HG03139 (cell line): Measurements from ENCODE around the gene GALNT6.
"Not testable (repeated sequence)": the region's sequence is repeated elsewhere in the genome, so short reads cannot be mapped to it uniquely, and the experiment has no call there.

Source experiments
- ATAC-seq: cut with Tn5 transposase; IDR thresholded peaks from one replicate; pipeline ENCODE4 v1.9.1; 2021; ENCODE audit not compliant: unreplicated experiment

The GALNT6 gene

DNA sequence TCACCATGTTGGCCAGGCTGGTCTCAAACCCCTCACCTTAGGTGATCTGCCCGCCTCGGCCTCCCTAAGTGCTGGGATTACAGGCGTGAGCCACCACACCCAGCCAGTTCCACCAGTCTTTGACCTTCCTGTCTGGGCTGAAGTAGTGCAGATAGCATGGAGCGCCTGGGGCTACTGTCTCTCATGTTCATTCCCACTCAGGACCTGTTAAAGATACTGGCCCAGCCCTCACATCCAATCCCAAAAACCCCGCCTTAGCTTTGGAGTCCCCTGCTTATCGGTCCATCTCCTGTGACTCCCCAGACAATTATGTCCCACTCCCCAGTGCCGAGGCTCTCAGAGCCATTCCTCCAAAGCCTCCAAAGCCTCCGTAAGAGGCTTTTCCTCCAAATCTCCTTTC, 32.7 kb downstream of the GALNT6 start:
- no peak for ATAC-seq

DNA sequence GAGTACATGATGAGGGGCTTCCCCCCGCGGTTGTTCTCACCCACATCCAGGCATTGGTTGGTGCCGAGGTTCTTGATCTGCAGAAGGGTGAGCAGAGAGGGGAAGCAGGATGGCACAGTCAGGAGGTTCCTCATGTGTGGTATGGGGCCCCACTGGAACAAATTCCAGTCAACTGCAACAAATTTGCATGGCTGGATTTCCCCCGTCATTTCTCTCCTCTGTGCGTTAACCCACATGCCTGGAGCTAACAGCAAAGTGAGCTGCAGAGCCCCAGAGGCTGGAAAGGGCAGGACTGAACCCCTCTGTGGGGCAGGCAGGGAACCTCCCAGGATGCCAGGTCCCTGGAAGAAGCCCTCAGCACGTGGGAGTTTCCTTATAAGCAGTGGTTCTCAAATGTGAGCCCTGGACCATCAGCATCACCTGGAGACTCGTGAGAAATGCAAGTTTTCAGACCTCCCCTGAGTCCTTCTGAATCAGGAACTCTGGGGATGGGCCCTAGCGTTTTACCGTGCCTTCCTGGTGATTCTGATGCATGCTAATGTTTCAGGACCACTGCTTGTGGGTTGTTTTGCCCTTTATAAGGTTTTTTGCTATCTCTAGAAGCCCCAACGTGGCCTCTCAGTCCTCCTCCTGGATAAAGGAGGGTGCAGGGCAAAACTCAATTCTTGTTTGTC, 33.7 kb downstream of the GALNT6 start:
- no peak for ATAC-seq

DNA sequence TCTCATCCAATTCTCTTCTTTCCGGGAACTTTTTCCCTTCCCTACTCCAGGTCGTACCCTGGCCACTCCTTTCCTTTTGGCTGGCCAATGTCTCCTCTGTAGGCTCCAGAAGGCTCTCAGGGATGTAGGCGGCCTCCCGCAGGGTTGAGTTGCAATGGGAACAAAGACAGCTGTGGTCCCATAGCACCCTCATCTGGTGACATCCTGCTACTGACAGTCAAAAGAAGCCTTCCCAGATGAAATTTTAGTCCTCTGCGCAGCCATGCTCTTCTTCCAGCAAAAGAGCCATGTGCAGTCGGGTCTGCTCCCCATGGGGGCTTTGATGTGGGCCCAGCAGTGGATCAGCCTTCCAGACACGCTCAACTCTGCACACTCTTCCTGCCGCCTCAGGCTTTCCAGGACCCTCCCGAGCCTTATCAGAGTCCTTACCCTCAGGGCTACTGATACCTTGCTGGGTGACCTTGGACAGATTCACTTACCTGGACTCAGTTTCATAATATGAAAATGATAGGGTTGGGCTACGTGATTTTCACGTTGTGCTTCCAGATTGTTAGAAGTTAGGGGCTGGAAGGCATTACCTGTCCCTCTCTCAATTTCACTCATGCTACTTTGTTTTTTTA, 39.2 kb downstream of the GALNT6 start:
- ATAC-seq, result no peak

DNA sequence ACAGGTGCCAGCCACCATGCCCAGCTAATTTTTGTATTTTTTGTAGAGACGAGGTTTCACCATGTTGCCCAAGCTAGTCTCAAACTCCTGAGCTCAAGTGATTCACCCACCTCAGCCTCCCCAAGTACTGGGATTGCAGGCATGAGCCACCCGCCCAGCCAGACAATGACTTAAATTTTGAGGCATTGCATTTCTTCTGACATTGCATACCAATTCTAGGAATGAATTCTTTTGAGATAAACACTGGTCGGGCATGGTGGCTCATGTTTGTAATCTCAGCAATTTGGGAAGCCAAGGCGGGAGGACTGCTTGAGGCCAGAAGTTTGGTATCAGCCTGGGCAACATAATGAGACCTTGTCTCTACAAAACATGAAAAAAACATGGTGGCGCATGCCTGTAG, 42.2 kb downstream of the GALNT6 start:
- ATAC-seq, result no peak

DNA sequence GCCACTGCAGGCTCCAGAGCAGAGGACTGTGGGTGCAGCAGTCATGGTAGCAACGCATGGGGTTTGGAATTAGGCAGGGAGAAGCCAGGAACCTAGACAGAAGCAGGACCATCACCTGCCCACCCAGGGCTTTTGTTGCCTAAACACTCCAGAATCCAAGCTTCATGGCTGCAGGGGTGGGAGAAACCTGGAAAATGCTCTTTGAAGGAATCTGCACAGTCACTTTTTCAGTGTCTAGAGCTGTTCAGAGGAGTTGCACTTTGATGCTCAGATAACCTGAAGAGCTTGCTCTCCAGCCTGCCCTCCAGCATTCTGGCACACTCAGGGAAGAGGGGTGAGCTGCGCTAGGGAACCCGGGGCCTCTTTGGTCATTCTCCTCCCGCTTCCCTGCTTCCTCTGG, 43.1 kb downstream of the GALNT6 start:
- ATAC-seq, result no peak

DNA sequence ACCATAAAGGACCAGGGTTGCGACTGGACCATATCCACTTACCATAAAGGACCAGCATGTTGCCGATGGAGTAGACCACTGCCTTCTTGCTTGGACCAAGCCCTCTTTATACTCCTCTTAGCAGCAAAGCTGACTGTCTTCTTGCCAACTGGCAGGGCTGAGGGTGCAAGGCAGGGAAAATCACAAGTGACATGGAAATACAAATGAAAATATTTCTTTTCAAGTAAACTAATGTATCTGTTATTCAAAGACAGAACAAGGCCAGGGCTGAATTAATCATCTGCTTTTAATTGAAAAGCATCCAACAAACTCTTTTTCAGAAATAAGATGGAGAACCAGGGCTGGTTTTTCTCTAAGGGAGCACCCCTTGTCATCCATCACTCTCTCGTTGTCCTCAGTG, 44.6 kb downstream of the GALNT6 start, which contains the start of gene CELA1:
CELA1 (minus strand) TSS at position 99 of the 400 bp plus-strand sequence; CDS start at position 58, 41 bp downstream.
- no peak for ATAC-seq

DNA sequence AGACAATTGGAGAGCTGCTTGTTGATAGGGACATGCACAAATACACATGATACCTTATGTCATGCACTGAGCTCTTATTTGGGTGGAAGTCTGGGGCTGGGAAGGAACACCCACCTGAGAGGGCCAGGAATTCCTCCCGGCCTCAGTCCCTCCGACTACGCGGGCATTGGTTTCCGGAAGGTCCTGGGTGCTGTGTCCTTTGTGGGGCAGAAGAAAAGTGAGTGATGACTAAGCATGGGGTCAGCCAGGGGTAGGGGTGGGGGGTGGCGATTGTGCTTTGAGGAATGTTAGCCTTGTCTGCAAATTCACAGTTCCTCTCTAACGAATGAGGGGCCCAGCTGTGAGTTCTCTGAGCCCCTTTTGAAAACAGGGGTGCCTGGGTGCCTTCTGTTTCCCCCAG, 45.5 kb downstream of the GALNT6 start:
- no peak for ATAC-seq

DNA sequence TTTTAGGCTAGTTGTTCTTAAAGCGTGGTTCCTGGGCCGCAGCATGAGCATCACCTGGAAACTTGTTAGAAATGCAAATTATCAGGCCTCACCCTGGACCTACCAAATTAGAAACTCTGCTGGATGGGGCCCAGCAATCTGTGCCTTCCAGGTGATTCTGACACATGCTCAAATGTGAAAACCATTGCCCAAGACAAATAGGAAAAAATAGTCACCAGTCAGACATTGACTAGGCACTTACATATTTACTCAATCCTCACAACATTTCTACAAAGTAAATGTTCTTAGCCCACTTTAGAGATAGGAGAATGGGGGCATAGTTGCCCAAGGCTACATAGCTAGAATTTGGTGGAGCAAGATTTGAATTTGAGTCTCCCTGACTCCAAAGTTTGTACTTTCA, 48.0 kb downstream of the GALNT6 start:
- ATAC-seq, result no peak

DNA sequence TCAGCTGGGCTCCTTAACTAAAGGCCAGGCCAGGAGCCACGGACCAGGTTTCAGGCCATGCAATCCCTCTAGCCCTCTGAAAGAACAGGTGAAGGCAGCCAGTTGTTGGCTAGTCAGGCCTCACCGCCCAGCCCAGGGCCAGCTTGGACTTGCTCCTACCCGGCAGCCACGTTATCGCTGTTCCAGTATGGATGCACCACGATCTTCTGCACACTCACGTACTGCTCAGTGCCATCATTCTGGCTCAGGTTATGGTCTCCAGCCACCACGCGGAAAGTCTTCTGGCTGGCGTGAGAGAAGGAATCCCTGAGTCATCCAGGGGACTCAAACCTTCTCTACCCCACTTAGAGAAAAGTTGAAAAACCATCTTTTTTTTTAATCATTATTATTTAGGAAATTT, 48.8 kb downstream of the GALNT6 start:
- ATAC-seq, result no peak

DNA sequence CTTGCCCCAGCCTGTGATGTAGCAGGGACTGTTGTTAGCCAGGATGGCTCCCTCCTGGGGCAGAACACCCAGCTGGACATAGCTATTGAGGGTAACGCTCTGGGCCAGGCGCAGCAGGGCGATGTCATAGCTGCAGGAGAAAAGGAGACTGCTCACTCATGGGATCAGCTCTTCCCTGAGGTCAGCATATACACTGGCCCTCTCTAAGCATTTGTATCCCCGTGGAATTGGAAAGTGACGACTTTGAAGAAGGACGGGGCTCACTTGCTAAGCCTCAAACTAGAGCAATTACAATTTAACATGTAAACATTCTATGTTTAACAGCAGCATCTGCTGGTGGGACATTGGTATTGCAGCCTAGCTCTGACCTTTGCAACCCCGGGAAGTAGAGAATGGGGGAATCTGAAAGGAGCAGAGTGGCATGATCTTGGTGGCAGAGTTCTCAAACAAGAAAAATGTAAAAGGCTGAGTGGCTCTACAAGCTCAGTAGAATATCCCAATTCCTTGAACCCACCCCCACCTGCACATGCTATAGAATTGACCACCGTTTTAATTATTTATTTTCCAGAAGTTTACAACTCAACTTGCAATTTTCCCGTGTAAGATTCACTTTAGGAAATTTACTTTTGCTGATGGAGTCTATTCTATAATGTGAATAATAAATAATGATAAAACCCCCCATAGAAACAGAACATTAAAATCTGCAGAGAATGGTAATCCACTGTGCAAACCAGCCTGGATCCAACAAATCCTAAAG, 49.8 kb downstream of the GALNT6 start:
- no peak for ATAC-seq

DNA sequence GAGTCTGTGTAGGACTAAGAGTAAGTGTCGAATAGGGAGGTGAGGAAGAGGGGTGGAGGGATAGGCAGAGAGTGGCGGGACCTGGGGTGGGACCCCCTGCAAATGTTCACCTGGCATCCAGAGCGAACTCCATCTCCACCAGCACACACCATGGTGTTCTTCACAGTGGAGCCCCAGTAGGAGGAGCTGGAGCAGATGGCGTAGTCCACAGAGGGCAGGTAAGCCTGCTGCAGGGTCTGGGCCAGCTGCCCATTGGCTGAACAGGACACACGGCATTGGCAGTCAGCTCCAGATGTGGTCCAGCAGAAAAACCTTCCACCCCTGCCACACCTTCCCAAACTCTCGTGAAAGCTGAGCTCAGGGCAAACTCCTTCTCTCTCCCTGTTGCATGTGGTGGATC, 51.5 kb downstream of the GALNT6 start:
- no peak for ATAC-seq

DNA sequence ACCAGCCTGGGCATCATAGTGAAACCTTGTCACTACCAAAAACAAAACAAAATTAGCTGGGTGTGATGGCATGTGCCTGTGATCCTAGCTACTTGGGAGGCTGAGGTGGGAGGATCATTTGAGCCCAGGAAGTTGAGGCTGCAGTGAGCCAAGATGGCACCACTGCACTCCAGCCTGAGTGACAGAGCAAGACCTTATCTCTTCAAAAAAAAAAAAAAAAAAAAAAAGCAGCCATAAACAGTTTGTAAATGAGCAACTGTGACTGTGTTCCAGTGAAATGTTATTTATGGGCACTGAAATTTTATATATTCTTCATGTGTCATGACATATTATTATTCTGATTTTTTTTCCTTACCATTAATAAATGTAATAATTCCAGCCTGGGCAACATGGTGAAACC, 53.9 kb downstream of the GALNT6 start:
- ATAC-seq, result not testable (repeated sequence)

DNA sequence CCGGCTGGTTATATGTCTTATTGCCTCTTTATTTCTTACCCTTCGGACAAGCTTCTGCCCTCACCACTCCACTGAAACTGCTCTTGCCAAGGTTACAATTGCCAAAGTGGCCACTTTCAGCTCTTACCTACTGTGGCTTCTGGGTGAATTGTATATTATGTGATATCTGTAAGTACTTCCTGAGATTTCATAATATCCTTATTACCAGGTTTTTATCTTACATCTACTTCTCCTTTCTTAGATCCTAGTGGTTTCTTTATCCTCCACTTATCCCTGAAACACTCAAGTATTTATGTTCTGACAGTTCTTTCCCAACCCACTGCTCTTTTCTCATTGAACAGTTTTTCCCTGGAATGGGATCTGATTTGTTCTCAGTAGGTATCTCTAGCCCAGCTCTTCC, 55.3 kb downstream of the GALNT6 start:
- ATAC-seq, result no peak

DNA sequence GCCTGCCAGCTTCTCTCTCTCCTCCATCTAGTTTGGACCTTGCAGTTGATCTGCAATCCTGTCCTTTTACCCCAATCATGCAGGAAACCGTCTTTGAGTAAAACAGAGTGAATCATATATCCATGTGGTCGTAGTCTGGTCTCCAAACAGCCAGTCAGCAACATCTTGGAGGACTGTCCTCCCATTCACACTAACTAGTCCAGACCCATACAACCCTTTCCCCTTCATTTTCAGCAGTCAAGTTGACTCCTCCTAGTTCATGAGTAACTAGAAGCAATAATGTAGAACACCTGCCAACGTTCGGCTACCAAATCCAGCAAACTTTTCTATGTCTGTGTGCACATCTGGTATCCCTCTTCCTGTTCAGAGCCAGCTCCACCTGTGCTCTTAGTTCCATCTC, 56.4 kb downstream of the GALNT6 start:
- ATAC-seq, result no peak

DNA sequence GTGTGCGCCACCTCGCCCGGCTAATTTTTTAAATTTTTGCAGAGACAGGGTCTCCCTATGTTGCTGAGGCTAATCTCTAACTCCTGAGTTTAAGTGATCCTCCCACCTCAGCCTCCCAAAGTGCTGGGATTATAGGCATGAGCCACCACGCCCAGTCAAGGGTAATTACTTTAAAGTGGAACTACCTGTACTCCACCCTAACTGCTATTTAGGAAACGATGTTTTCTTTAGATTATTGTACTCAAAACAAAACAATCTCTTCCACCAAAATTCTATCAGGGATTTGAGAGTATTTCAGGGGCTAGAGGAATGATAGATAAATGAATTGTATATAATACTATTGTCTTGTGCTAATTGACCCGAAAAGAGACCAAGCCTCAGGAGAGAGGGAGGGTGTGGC, 57.7 kb downstream of the GALNT6 start:
- no peak for ATAC-seq

DNA sequence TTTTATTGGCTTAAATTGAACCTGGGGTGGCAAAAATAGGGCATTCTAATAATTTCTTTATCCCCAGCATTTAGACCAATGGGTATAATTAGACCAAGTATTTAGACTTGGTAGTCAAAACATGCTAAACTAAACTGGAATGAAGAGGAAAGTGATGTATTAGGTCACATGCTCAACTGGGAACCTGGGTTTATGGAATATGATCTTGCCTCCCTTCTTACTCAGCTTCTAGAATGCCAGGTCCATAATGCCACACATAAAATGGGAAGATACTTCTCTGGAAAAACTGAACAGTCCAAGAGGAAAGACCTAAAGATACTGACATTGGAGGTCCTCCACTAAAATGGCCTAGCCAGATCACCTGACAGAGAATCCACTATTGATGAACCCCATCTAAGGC, 61.0 kb downstream of the GALNT6 start:
- no peak for ATAC-seq

DNA sequence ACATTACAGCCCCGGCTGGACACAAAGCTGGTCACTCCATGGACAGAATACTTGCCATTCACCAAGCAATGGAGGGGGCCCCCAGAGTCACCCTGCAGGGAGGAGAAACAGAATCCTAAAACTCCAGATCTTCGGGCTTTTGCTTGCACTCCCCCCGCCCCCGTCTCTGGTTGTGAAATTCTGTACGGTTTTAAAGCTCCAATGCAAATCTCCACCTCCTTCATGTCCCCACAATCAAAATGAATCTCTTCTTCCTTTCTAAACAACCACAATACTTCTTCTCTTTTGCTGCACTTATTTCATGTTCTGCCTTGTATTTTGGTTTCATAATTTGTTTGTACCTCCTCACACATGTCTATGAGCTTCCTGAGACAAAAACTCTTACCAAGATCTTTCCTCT, 61.5 kb downstream of the GALNT6 start:
- ATAC-seq, result no peak

DNA sequence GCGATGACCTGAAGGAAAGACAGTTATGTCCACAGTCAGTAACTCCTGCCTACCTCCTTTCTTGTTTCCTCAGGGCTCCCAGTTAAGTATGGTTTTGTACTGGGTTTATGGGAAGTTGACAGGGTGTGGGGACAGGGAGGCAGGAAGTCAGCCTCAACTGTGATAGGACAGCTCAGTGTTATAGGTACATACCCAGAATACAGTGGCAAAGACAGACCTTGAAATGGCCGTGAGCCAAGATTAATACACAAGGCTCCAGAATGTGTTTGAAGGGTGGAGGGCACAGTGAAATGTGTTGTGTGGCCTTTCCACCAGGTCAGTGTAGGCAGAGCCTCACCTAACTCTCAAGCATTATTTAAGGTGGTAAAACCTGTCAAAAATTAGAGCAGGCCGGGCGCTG, 62.6 kb downstream of the GALNT6 start:
- ATAC-seq, result no peak

DNA sequence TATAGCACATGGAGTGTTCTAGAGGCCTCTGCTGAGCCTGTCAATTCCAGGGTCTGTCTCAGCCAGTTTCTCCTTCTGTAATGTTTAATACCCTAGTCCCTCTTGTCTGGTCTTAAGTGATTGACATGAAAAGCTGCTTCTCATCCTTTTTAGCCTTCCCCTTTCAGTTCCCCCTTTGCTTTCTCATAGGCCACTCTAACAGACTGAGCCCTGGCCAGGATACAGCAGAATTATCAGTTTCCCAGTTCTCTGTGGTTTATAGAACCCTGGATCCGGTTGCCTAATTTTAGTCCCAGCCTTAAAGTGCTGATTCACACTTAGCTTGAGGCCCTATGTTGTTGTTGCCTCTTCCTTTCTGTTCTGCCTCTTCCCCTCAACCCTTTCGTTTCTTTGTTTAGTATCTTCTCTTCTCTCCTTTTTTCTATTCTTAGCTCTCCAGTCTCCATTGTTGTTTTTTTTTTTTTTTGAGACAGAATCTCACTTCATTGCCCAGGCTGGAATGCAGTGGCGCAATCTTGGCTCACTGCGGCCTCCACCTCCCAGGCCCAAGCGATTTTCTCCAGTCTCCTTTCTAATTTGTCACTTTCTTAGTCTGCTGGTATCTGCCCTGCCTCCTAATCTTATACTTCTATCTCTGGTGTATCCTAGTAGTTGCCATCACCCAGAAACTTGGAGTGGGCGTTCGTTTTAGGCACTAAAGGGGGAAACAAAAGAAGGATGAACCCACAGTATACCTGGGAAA, 64.3 kb downstream of the GALNT6 start:
- ATAC-seq, result peak; percentile 42

DNA sequence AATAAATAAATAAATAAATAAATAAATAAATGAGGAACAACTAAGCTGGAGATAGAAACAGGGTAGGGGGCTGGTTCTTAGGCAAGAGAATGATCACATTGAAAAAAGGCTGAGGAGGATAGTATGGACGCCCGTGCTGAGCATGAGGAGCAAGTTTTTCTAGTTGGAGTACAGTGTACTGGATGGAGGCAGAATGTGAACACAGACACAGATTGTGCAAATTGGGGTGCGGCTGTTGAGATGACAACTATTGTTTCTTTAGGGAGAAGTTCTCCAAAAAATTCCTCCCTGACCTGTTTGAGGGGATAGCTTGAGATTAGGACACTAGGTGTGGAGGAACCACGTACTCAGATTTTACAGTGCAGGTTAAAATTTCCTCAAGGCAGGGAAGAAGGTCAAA, 66.3 kb downstream of the GALNT6 start:
- no peak for ATAC-seq
